Large intestine (tissue), 3 donors: ENCODE results near the gene SH3PXD2A. TPM values are rescaled to one million over a fixed set of nuclear protein-coding genes. Genes with fewer than 3 reads are reported as not detected.

Source experiments
- DNase-seq, 2 donors: peaks; one replicate each; pipeline versions ENCODE4 v3.0.0 to v3.0.0-alpha.2; 2013
- H3K27ac ChIP-seq: one replicate; pipeline ENCODE4 v1.5.1; 2013; ENCODE audit warnings: low read length
- H3K27me3 ChIP-seq: 2 replicates; pipeline ENCODE4 v1.6.1; 2013; ENCODE audit warnings: low read length; ENCODE audit not compliant: control insufficient read depth, insufficient read depth
- H3K36me3 ChIP-seq: 2 replicates; pipeline ENCODE4 v1.6.1; 2013; ENCODE audit warnings: low read length; ENCODE audit not compliant: control insufficient read depth, insufficient read depth
- H3K4me1 ChIP-seq: one replicate; pipeline ENCODE4 v1.6.1; 2013; ENCODE audit warnings: low read length; ENCODE audit not compliant: control insufficient read depth, insufficient read depth
- H3K4me3 ChIP-seq: one replicate; pipeline ENCODE4 v1.5.1; 2013; ENCODE audit warnings: low read length
- H3K9me3 ChIP-seq: one replicate; pipeline ENCODE4 v1.6.1; 2013; ENCODE audit warnings: mild to moderate bottlenecking, low read depth, low read length, moderate library complexity; ENCODE audit not compliant: control insufficient read depth
- WGBS: methylation state at CpG from one replicate; pipeline ENCODE4 v1.1.5; 2013; ENCODE audit warnings: low lambda C conversion rate; ENCODE audit not compliant: insufficient coverage; 5-methylcytosine and 5-hydroxymethylcytosine counted together
- polyA plus RNA-seq: library from polyadenylated mRNA; unstranded; fragments of 120-200 nt; gene quantifications from one replicate; pipeline ENCODE4 v1.2.1, GENCODE V29; 2013

SH3PXD2A gene
- polyA plus RNA-seq, 1 donor, result 32.0 TPM

- H3K4me3 ChIP-seq, result no peak overlapping the region
- peaks cover 35% of the 10 kb centered on the region for H3K36me3 ChIP-seq
- DNase-seq, result no peak
- H3K4me1 ChIP-seq, result no peaks in the 10 kb centered on the region
- no peak overlapping the region for H3K27ac ChIP-seq
- no peaks in the 10 kb centered on the region for H3K9me3 ChIP-seq
- no CpG with 5 or more reads among the region's 6 CpGs for WGBS
- no peaks in the 10 kb centered on the region for H3K27me3 ChIP-seq
Observed at GRCh38 chr10:103597003-103597402, 258.4 kb downstream of the SH3PXD2A start.

GRCh38 chr10:103595933-103596726, 259.2 kb downstream of the SH3PXD2A start:
- WGBS, result no CpG with 5 or more reads among the region's 4 CpGs
- no peak overlapping the region for H3K4me3 ChIP-seq
- no peak for DNase-seq

GRCh38 chr10:103593022-103593570, 262.3 kb downstream of the SH3PXD2A start:
- H3K27ac ChIP-seq, result no peak overlapping the region
- no peaks in the 10 kb centered on the region for H3K27me3 ChIP-seq
- H3K9me3 ChIP-seq, result no peaks in the 10 kb centered on the region
- H3K4me1 ChIP-seq, result peaks cover 9% of the 10 kb centered on the region
- no peak overlapping the region for H3K4me3 ChIP-seq
- no CpG with 5 or more reads among the region's 3 CpGs for WGBS
- peaks cover 19% of the 10 kb centered on the region for H3K36me3 ChIP-seq
- DNase-seq, result no peak

More at GRCh38 chr10:103595933-103596726, 259.2 kb downstream of the SH3PXD2A start:
- no peak overlapping the region for H3K27ac ChIP-seq
- no peaks in the 10 kb centered on the region for H3K9me3 ChIP-seq
- no peaks in the 10 kb centered on the region for H3K27me3 ChIP-seq
- H3K36me3 ChIP-seq, result peaks cover 27% of the 10 kb centered on the region
- H3K4me1 ChIP-seq, result no peaks in the 10 kb centered on the region

- no peak for DNase-seq
- H3K4me1 ChIP-seq, result peaks cover 9% of the 10 kb centered on the region
- H3K27me3 ChIP-seq, result no peaks in the 10 kb centered on the region
Observed at GRCh38 chr10:103592186-103593021, 263.0 kb downstream of the SH3PXD2A start.

GRCh38 chr10:103590744-103591291, 264.6 kb downstream of the SH3PXD2A start:
- H3K4me3 ChIP-seq, result no peak overlapping the region
- DNase-seq, result no peak
- H3K27me3 ChIP-seq, result no peaks in the 10 kb centered on the region
- no peak overlapping the region for H3K27ac ChIP-seq
- no CpG with 5 or more reads among the region's 6 CpGs for WGBS
- H3K4me1 ChIP-seq, result peaks cover 9% of the 10 kb centered on the region
- peaks cover 13% of the 10 kb centered on the region for H3K36me3 ChIP-seq
- no peaks in the 10 kb centered on the region for H3K9me3 ChIP-seq

More at GRCh38 chr10:103592186-103593021, 263.0 kb downstream of the SH3PXD2A start:
- no CpG with 5 or more reads among the region's 15 CpGs for WGBS
- H3K27ac ChIP-seq, result no peak overlapping the region
- H3K9me3 ChIP-seq, result no peaks in the 10 kb centered on the region
- no peak overlapping the region for H3K4me3 ChIP-seq
- peaks cover 19% of the 10 kb centered on the region for H3K36me3 ChIP-seq

GRCh38 chr10:103590060-103590459, 265.3 kb downstream of the SH3PXD2A start:
- H3K4me1 ChIP-seq, result peaks cover 9% of the 10 kb centered on the region
- H3K36me3 ChIP-seq, result peaks cover 11% of the 10 kb centered on the region
- H3K9me3 ChIP-seq, result peaks cover 2% of the 10 kb centered on the region
- no peak overlapping the region for H3K4me3 ChIP-seq
- WGBS, result no CpG with 5 or more reads among the region's 20 CpGs
- H3K27me3 ChIP-seq, result no peaks in the 10 kb centered on the region
- DNase-seq, result no peak
- H3K27ac ChIP-seq, result no peak overlapping the region

GRCh38 chr10:103589074-103589630, 266.2 kb downstream of the SH3PXD2A start:
- H3K9me3 ChIP-seq, result peaks cover 7% of the 10 kb centered on the region
- H3K27ac ChIP-seq, result no peak overlapping the region
- no peak overlapping the region for H3K4me3 ChIP-seq
- WGBS, result no CpG with 5 or more reads among the region's 15 CpGs
- H3K4me1 ChIP-seq, result peaks cover 10% of the 10 kb centered on the region
- no peaks in the 10 kb centered on the region for H3K27me3 ChIP-seq
- H3K36me3 ChIP-seq, result peaks cover 11% of the 10 kb centered on the region
- peak in 1 of 2 donors; percentile 49 for DNase-seq

GRCh38 chr10:103587073-103587472, 268.3 kb downstream of the SH3PXD2A start:
- H3K9me3 ChIP-seq, result peaks cover 7% of the 10 kb centered on the region
- no peak for DNase-seq
- peaks cover 5% of the 10 kb centered on the region for H3K36me3 ChIP-seq
- no peak overlapping the region for H3K27ac ChIP-seq
- no peak overlapping the region for H3K4me3 ChIP-seq
- H3K4me1 ChIP-seq, result peaks cover 15% of the 10 kb centered on the region
- H3K27me3 ChIP-seq, result no peaks in the 10 kb centered on the region

- Histone ChIP-seq H3K4me1 (peaks cover 15% of the 10 kb centered on the region), H3K36me3 (peaks cover 5% of the 10 kb centered on the region), H3K4me3 (no peak overlapping the region), H3K9me3 (peaks cover 7% of the 10 kb centered on the region), H3K27ac (no peak overlapping the region), H3K27me3 (no peaks in the 10 kb centered on the region)
- DNase-seq, result no peak
- WGBS, result no CpG with 5 or more reads among the region's 32 CpGs
Observed at GRCh38 chr10:103585011-103585405, 270.4 kb downstream of the SH3PXD2A start.
